Brain microvascular endothelial cell (primary cell): Measurements from ENCODE around the gene INVS.
A peak's percentile ranks its signal among the peaks of the same experiment; 100 is the strongest.

Experiments used
- DNase-seq: peaks from one replicate; pipeline ENCODE4 v3.0.0-alpha.2; 2020
- H3K27ac ChIP-seq: fragments of 250-450 bp; sonication (Bioruptor Pico); 2 replicates; pipeline ENCODE4 v1.5.1; 2020; ENCODE audit warnings: mild to moderate bottlenecking, moderate library complexity
- H3K27me3 ChIP-seq: fragments of 250-450 bp; sonication (Bioruptor Pico); replicated peaks from 2 replicates; pipeline ENCODE4 v1.5.1; 2020; ENCODE audit warnings: mild to moderate bottlenecking
- H3K36me3 ChIP-seq: fragments of 250-450 bp; sonication (Bioruptor Pico); replicated peaks from 2 replicates; pipeline ENCODE4 v1.5.1; 2020; ENCODE audit warnings: mild to moderate bottlenecking
- H3K4me3 ChIP-seq: 2 replicates; pipeline ENCODE4 v1.5.1; 2011; ENCODE audit warnings: low read depth, mild to moderate bottlenecking, control low read depth, low read length, moderate library complexity
- in situ Hi-C: cut with HindIII; loops from 2 replicates; pipeline ENCODE4 v1.10.0; 2017; ENCODE audit warnings: low sequenced_read_pairs, low pct_ligation_motif_present
- TF ChIP-seq, protein P1 (sequence below): IDR thresholded peaks from 2 replicates; pipeline ENCODE4 v1.5.1; 2011; ENCODE audit warnings: low read depth, mild to moderate bottlenecking, moderate library complexity, low read length, control low read depth, inconsistent platforms; ENCODE audit errors: missing control alignments

The INVS gene

DNA sequence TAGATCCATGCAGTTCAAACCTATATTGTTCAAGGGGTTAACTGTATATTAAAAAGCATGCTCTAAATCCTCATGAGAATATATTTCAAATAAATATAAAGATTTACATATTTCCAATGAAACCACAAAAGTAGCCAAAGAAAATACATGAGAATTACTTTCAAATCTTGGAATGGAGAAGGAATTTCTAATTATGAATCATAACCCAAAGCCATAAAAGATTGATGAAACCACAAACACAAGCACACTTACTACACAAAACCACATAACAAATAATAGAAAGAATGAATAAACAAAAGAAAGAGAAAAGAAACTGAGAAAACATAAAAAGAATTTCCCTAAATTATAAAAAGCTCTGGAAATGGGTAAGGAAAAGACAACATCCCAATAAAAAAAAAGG lies 16.3 kb upstream of the INVS start:
- DNase-seq: no peak
- Histone ChIP-seq H3K4me3 (no peak overlapping the region), H3K27ac (no peak overlapping the region), H3K27me3 (peaks cover 5% of the 10 kb centered on the region), H3K36me3 (no peaks in the 10 kb centered on the region)
- TF ChIP-seq, protein P1, sequence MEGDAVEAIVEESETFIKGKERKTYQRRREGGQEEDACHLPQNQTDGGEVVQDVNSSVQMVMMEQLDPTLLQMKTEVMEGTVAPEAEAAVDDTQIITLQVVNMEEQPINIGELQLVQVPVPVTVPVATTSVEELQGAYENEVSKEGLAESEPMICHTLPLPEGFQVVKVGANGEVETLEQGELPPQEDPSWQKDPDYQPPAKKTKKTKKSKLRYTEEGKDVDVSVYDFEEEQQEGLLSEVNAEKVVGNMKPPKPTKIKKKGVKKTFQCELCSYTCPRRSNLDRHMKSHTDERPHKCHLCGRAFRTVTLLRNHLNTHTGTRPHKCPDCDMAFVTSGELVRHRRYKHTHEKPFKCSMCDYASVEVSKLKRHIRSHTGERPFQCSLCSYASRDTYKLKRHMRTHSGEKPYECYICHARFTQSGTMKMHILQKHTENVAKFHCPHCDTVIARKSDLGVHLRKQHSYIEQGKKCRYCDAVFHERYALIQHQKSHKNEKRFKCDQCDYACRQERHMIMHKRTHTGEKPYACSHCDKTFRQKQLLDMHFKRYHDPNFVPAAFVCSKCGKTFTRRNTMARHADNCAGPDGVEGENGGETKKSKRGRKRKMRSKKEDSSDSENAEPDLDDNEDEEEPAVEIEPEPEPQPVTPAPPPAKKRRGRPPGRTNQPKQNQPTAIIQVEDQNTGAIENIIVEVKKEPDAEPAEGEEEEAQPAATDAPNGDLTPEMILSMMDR: no peak
- in situ Hi-C loops: no loop called here

DNA sequence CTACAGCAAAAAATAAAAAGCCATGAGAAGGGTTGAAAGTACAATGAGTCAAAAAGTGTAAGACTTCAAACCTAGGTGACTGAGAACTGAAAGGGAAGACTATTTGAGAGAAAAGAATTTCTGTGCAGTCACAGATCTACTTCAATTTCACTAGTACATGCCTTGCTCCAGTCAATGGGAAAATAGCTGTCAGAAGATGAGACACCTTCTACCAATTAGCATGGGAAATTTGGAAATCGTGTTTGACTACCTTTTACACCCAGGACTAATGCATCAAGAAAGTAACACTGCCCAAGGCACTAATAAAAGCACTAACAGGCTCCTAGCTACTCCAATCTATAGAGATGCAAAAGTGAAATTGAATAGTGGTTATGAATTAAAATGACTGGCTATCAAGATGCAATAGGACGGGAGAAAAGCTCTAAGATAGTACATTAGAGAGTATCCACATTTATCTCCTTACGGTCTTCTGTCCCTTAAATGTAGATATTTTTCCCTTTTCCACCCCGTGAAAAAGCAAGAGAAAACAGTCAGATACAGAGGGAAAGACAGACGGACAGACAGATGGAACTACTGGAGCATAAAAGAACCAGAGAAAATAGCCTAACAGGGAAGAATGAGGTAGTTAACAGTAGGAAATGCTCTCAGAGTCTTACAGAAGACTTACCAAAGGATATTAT lies 15.5 kb upstream of the INVS start:
- TF ChIP-seq, protein P1: no peak
- no peaks in the 10 kb centered on the region for H3K36me3 ChIP-seq
- DNase-seq: no peak
- H3K4me3 ChIP-seq: no peak overlapping the region
- H3K27ac ChIP-seq: no peak overlapping the region
- peaks cover 5% of the 10 kb centered on the region for H3K27me3 ChIP-seq
- in situ Hi-C loops: no loop called here

DNA sequence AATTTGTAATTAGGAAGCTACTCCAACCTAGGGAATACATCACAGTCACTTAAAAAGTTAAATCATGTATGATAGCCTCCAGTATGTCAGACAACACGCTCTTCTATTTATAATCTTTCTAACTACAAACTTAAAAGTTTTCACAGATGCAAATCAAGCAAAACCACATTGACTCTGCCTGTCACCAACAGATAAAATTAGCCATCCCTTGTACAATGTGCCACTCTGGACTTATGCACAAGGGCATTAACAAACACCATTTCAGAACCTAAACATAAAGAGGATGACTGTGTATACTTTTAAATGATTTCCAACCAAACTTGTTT lies 15.0 kb upstream of the INVS start:
- H3K27me3 ChIP-seq: peaks cover 5% of the 10 kb centered on the region
- TF ChIP-seq, protein P1: no peak
- in situ Hi-C loops: no loop called here
- H3K36me3 ChIP-seq: no peaks in the 10 kb centered on the region
- H3K4me3 ChIP-seq: no peak overlapping the region
- DNase-seq: no peak
- H3K27ac ChIP-seq: no peak overlapping the region

DNA sequence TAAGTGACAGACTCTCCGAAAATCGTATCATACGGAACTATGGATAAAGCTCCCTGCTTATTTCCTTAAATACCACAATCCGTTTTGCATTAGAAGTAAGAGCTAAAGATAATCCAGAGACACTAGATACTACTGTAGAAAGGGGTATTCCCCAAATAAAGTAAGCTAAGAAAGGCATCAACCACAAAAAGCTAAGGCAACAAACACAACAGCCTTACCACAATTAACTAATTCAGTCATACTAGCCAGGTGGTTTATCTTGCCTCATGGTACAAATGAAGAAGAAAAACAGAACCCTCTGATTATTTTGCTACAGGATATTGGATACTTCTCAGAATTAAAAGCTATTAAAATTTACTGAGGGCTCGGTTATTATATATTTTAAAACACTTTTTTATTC lies 14.3 kb upstream of the INVS start:
- in situ Hi-C loops: no loop called here
- DNase-seq: no peak

DNA sequence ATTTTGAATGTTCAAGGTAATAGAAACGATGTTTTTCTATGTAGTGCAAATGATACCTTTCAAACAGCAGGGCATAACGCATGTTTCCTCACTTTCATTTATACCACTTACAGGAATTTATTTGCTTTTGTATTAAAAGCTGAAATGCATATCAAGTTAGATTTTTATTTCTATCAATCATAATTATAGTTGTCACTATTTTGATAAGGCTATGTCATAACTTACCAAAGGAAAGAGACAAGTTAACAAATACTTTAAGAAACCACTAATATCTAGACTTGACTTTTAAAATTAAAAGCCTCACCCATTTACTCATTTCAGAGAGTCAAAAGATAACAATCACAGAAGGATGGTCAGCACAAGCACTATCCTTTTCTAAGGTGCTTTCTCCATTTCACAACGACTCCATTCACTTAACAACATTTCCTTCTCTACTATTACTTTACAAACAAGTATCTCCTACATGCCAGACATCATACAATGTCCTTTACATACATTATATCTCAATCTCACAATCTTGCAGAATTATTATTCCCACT lies 12.9 kb upstream of the INVS start:
- Histone ChIP-seq H3K36me3 (no peaks in the 10 kb centered on the region), H3K27ac (no peak overlapping the region), H3K27me3 (peaks cover 5% of the 10 kb centered on the region), H3K4me3 (no peak overlapping the region)
- in situ Hi-C loops: no loop called here
- TF ChIP-seq, protein P1: no peak
- DNase-seq: no peak

More for the DNA sequence above, 14.3 kb upstream of the INVS start:
- Histone ChIP-seq H3K27ac (no peak overlapping the region), H3K4me3 (no peak overlapping the region), H3K27me3 (peaks cover 5% of the 10 kb centered on the region), H3K36me3 (no peaks in the 10 kb centered on the region)
- TF ChIP-seq, protein P1: no peak

DNA sequence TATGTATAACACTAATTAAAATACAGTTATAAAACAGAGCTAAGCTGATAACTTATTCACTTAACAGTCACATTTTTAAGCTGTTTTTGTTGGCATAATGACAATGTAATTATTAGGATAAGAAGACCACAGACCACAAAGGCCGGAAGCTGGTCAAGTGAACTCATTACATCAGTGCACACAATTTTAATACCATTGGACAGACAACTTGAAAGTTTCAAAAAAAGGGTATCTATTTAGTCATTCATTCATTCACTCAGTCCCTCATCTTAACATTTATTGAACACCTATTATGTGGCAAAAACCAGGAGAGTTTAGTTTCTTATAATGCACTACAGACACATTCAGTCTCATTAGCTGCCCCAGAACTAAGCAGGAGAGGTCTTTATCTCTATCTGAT lies 11.8 kb upstream of the INVS start:
- in situ Hi-C loops: no loop called here
- TF ChIP-seq, protein P1: no peak
- peaks cover 5% of the 10 kb centered on the region for H3K27me3 ChIP-seq
- H3K27ac ChIP-seq: no peak overlapping the region
- DNase-seq: peak; percentile 79
- H3K36me3 ChIP-seq: no peaks in the 10 kb centered on the region
- no peak overlapping the region for H3K4me3 ChIP-seq
